KMS-11 (cell line): ENCODE results near the gene NLRP1.

ENCODE experiments used
- H2AFZ ChIP-seq: fragments of 200-600 bp; sonication (generic); 2 replicates; pipeline ENCODE4 v1.6.1; 2016; ENCODE audit warnings: antibody characterized with exemption, mixed run types, low read depth
- H3K27ac ChIP-seq: fragments of 200-600 bp; sonication (generic); 2 replicates; pipeline ENCODE4 v1.6.1; 2016; ENCODE audit warnings: mild to moderate bottlenecking, mixed run types
- H3K27me3 ChIP-seq: fragments of 200-600 bp; sonication (generic); 2 replicates; pipeline ENCODE4 v1.6.1; 2017; ENCODE audit warnings: mild to moderate bottlenecking, low read depth, mixed run types, moderate library complexity; ENCODE audit not compliant: insufficient read depth
- H3K36me3 ChIP-seq: fragments of 200-600 bp; sonication (generic); 2 replicates; pipeline ENCODE4 v1.6.1; 2017; ENCODE audit warnings: mild to moderate bottlenecking, mixed run types; ENCODE audit not compliant: insufficient read depth
- H3K4me1 ChIP-seq: fragments of 200-600 bp; sonication (generic); 2 replicates; pipeline ENCODE4 v1.6.1; 2016; ENCODE audit warnings: mild to moderate bottlenecking, low read depth, mixed run types; ENCODE audit not compliant: poor library complexity, severe bottlenecking
- H3K4me2 ChIP-seq: fragments of 200-600 bp; sonication (generic); 2 replicates; pipeline ENCODE4 v1.7.0; 2016; ENCODE audit warnings: mild to moderate bottlenecking, mixed run types
- H3K4me3 ChIP-seq: fragments of 200-600 bp; sonication (generic); IDR thresholded peaks from 2 replicates; pipeline ENCODE4 v1.6.1; 2017; ENCODE audit warnings: low read depth, low read length, mixed read lengths; ENCODE audit not compliant: insufficient read depth
- H3K79me2 ChIP-seq: fragments of 200-600 bp; sonication (generic); 2 replicates; pipeline ENCODE4 v1.6.1; 2016; ENCODE audit warnings: low read depth, mixed run types; ENCODE audit not compliant: insufficient read depth
- H3K9ac ChIP-seq: fragments of 200-600 bp; sonication (generic); 2 replicates; pipeline ENCODE4 v1.6.1; 2016; ENCODE audit warnings: mild to moderate bottlenecking, mixed run types
- H4K20me1 ChIP-seq: fragments of 200-600 bp; sonication (generic); 2 replicates; pipeline ENCODE4 v1.6.1; 2016; ENCODE audit warnings: mild to moderate bottlenecking, mixed run types; ENCODE audit not compliant: insufficient read depth
- CTCF ChIP-seq: fragments of 200-600 bp; sonication (generic); conservative IDR thresholded peaks from 2 replicates; pipeline ENCODE4 v1.6.1; 2017; ENCODE audit warnings: low read depth, mild to moderate bottlenecking, antibody characterized with exemption, low read length, moderate library complexity, mixed read lengths

Gene NLRP1

GRCh38 chr17:5511401-5512225, 72.7 kb downstream of the NLRP1 start:
- no peaks in the 10 kb centered on the region for H4K20me1 ChIP-seq
- H3K4me3 ChIP-seq = no peak overlapping the region
- H2AFZ ChIP-seq = no peak overlapping the region
- no peak overlapping the region for H3K4me2 ChIP-seq
- H3K79me2 ChIP-seq = no peaks in the 10 kb centered on the region
- no peaks in the 10 kb centered on the region for H3K4me1 ChIP-seq
- no peak overlapping the region for H3K9ac ChIP-seq
- H3K27ac ChIP-seq = no peak overlapping the region
- H3K36me3 ChIP-seq = no peaks in the 10 kb centered on the region
- no peaks in the 10 kb centered on the region for H3K27me3 ChIP-seq
- TF ChIP-seq CTCF = no peak

GRCh38 chr17:5510771-5511170, 73.5 kb downstream of the NLRP1 start:
- Histone ChIP-seq H4K20me1 (no peaks in the 10 kb centered on the region), H3K4me2 (no peak overlapping the region), H3K36me3 (no peaks in the 10 kb centered on the region)

GRCh38 chr17:5509482-5509881, 74.8 kb downstream of the NLRP1 start:
- Histone ChIP-seq H2AFZ (no peak overlapping the region), H3K4me1 (no peaks in the 10 kb centered on the region), H3K9ac (no peak overlapping the region), H3K27ac (no peak overlapping the region), H3K79me2 (no peaks in the 10 kb centered on the region), H3K4me2 (no peak overlapping the region), H3K36me3 (no peaks in the 10 kb centered on the region), H3K4me3 (no peak overlapping the region), H3K27me3 (no peaks in the 10 kb centered on the region), H4K20me1 (no peaks in the 10 kb centered on the region)
- TF ChIP-seq CTCF = no peak

More at GRCh38 chr17:5510771-5511170, 73.5 kb downstream of the NLRP1 start:
- Histone ChIP-seq H2AFZ (no peak overlapping the region), H3K27me3 (no peaks in the 10 kb centered on the region), H3K4me1 (no peaks in the 10 kb centered on the region), H3K9ac (no peak overlapping the region), H3K79me2 (no peaks in the 10 kb centered on the region), H3K4me3 (no peak overlapping the region), H3K27ac (no peak overlapping the region)
- TF ChIP-seq CTCF = no peak

GRCh38 chr17:5508810-5509209, 75.5 kb downstream of the NLRP1 start:
- no peaks in the 10 kb centered on the region for H4K20me1 ChIP-seq
- no peak overlapping the region for H3K4me3 ChIP-seq
- H3K79me2 ChIP-seq = no peaks in the 10 kb centered on the region
- H3K9ac ChIP-seq = no peak overlapping the region
- no peak overlapping the region for H3K27ac ChIP-seq
- no peak overlapping the region for H2AFZ ChIP-seq
- no peak overlapping the region for H3K4me2 ChIP-seq
- TF ChIP-seq CTCF = no peak
- H3K4me1 ChIP-seq = no peaks in the 10 kb centered on the region
- no peaks in the 10 kb centered on the region for H3K27me3 ChIP-seq
- H3K36me3 ChIP-seq = no peaks in the 10 kb centered on the region
